PC-3 (cell line): ENCODE results near the gene MYL5.

Source experiments
- EZH2 ChIP-seq: fragments of 300-600 bp; sonication (generic); IDR thresholded peaks from one replicate; pipeline ENCODE4 v1.6.1; 2017; ENCODE audit warnings: antibody characterized with exemption, mild to moderate bottlenecking, low read length; ENCODE audit not compliant: unreplicated experiment
- EZH2phosphoT487 ChIP-seq: fragments of 300-600 bp; sonication (generic); IDR thresholded peaks from 2 replicates; pipeline ENCODE4 v1.6.1; 2018; ENCODE audit warnings: mild to moderate bottlenecking, antibody characterized with exemption, low read length, borderline replicate concordance
- TF ChIP-seq, protein P1 (sequence below): fragments of 300-600 bp; sonication (generic); conservative IDR thresholded peaks from 2 replicates; pipeline ENCODE4 v1.5.1; 2017; ENCODE audit warnings: antibody characterized with exemption, low read depth, mild to moderate bottlenecking, low read length

- TF ChIP-seq EZH2: no peak
- TF ChIP-seq, protein P1, sequence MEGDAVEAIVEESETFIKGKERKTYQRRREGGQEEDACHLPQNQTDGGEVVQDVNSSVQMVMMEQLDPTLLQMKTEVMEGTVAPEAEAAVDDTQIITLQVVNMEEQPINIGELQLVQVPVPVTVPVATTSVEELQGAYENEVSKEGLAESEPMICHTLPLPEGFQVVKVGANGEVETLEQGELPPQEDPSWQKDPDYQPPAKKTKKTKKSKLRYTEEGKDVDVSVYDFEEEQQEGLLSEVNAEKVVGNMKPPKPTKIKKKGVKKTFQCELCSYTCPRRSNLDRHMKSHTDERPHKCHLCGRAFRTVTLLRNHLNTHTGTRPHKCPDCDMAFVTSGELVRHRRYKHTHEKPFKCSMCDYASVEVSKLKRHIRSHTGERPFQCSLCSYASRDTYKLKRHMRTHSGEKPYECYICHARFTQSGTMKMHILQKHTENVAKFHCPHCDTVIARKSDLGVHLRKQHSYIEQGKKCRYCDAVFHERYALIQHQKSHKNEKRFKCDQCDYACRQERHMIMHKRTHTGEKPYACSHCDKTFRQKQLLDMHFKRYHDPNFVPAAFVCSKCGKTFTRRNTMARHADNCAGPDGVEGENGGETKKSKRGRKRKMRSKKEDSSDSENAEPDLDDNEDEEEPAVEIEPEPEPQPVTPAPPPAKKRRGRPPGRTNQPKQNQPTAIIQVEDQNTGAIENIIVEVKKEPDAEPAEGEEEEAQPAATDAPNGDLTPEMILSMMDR: no peak
- no peak for TF ChIP-seq EZH2phosphoT487
Observed at GRCh38 chr4:633406-633805, 40.9 kb upstream of the MYL5 start.
